GM12892 (cell line): Measurements from ENCODE around the gene NBPF1.
"Not testable (repeated sequence)": the region's sequence is repeated elsewhere in the genome, so short reads cannot be mapped to it uniquely, and the experiment has no call there.

Source experiments
- POLR2A ChIP-seq: IDR thresholded peaks from 2 replicates; pipeline ENCODE4 v1.6.1; 2011; ENCODE audit warnings: low read depth, low read length, control low read depth
- POLR2AphosphoS5 ChIP-seq: IDR thresholded peaks from 2 replicates; pipeline ENCODE4 v1.6.1; 2011; ENCODE audit warnings: low read depth, low read length, control low read depth

DNA sequence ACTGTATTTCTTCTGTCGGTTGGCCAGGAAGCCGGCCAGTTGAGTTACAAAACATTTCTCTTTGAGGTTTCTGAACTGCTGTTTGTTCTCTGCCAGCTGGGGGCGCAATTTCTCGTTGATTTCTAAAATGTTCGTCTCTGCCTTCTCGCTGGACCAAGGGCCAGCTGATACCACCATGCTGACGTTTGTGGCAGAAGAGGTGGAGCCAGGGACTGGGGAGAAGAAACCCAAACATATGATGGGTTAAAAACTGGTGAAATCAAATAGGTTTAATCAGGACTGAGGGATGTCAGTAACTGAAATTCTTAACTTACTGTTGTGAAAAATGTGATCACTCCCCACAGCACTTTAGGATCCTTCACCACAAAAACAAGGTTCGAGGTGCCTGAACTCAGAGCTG is 21.5 kb downstream of the NBPF1 start:
- TF ChIP-seq POLR2AphosphoS5, POLR2A: not testable (repeated sequence)
